Dermis microvascular lymphatic vessel endothelial cell (primary cell): Measurements from ENCODE around the gene MIDN. TPM values are rescaled to one million over a fixed set of nuclear protein-coding genes. Genes with fewer than 3 reads are reported as not detected.
A peak's percentile ranks its signal among the peaks of the same experiment; 100 is the strongest.

Source experiments
- DNase-seq, 2 donors: peaks; one replicate each; pipeline versions ENCODE4 v3.0.0 to v3.0.0-alpha.2; 2010; ENCODE audit warnings: low read depth in 2 of 2
- total RNA-seq: library from RNA; depleted of rRNA; stranded (reverse); fragments of >200 nt; gene quantifications from 2 replicates; pipeline ENCODE4 v1.2.1, GENCODE V29; 2014

The MIDN gene
- total RNA-seq, 1 donor from 2014 or later, result 4.9 TPM

GRCh38 chr19:1220976-1221903 is 27.1 kb upstream of the MIDN start:
- peak; percentile 49 to 75 for DNase-seq

GRCh38 chr19:1221904-1222255 is 26.5 kb upstream of the MIDN start:
- DNase-seq, result no peak

GRCh38 chr19:1222394-1222793 is 26.0 kb upstream of the MIDN start:
- DNase-seq, result no peak

GRCh38 chr19:1223018-1223855 is 25.1 kb upstream of the MIDN start:
- DNase-seq, result peak in 1 of 2 donors; percentile 64

GRCh38 chr19:1224047-1224825 is 24.1 kb upstream of the MIDN start:
- DNase-seq, result no peak

GRCh38 chr19:1224847-1225246 is 23.5 kb upstream of the MIDN start:
- no peak for DNase-seq

GRCh38 chr19:1225440-1226226 is 22.8 kb upstream of the MIDN start:
- DNase-seq, result no peak

GRCh38 chr19:1226227-1226518 is 22.2 kb upstream of the MIDN start:
- DNase-seq, result no peak

- DNase-seq, result no peak
Observed at GRCh38 chr19:1226522-1227303, 21.7 kb upstream of the MIDN start.

- no peak for DNase-seq
Observed at GRCh38 chr19:1227304-1228054, 20.9 kb upstream of the MIDN start.

- DNase-seq, result no peak
Observed at GRCh38 chr19:1228161-1228957, 20.0 kb upstream of the MIDN start.

GRCh38 chr19:1229056-1229923 is 19.1 kb upstream of the MIDN start:
- no peak for DNase-seq

GRCh38 chr19:1229924-1230782 is 18.2 kb upstream of the MIDN start:
- DNase-seq, result no peak

GRCh38 chr19:1230783-1231489 is 17.4 kb upstream of the MIDN start:
- DNase-seq, result no peak

- no peak for DNase-seq
Observed at GRCh38 chr19:1231729-1232637, 16.4 kb upstream of the MIDN start.
